Keratinocyte (primary cell): ENCODE measurements around the gene TPMT. TPM values are rescaled to one million over a fixed set of nuclear protein-coding genes. Genes with fewer than 3 reads are reported as not detected.

ENCODE experiments used
- DNase-seq: peaks from one replicate; pipeline ENCODE4 v3.0.0-alpha.2; 2011; ENCODE audit warnings: low read depth, missing footprints, low spot score
- FAIRE-seq: peaks from 2 replicates; lab custom pipeline; 2011; peaks lifted over from hg19 to GRCh38; lab: Jason Lieb, UNC
- H2AFZ ChIP-seq: 2 replicates; pipeline ENCODE4 v1.6.0; 2012; ENCODE audit warnings: low read length, control low read depth, inconsistent platforms; ENCODE audit not compliant: control insufficient read depth
- H3K27ac ChIP-seq: 2 replicates; pipeline ENCODE4 v1.5.1; 2011; ENCODE audit warnings: low read length; ENCODE audit not compliant: control insufficient read depth, insufficient read depth
- H3K27me3 ChIP-seq: 3 replicates; pipeline ENCODE4 v1.6.0; 2011; ENCODE audit warnings: low read length; ENCODE audit not compliant: control insufficient read depth, insufficient read depth; ENCODE audit errors: extremely low read depth
- H3K36me3 ChIP-seq, 2 experiments: 2 replicates in 1 of 2; 3 replicates in 1 of 2; pipeline ENCODE4 v1.5.1; 2011; ENCODE audit warnings: low read length in 2 of 2, mild to moderate bottlenecking in 1 of 2; ENCODE audit not compliant: control insufficient read depth in 2 of 2, insufficient read depth in 2 of 2; ENCODE audit errors: extremely low read depth in 1 of 2
- H3K4me1 ChIP-seq: 3 replicates; pipeline ENCODE4 v1.5.1; 2011; ENCODE audit warnings: low read length; ENCODE audit not compliant: control insufficient read depth, insufficient read depth; ENCODE audit errors: extremely low read depth
- H3K4me2 ChIP-seq: 3 replicates; pipeline ENCODE4 v1.6.0; 2011; ENCODE audit warnings: low read depth, low read length; ENCODE audit not compliant: control insufficient read depth, insufficient read depth; ENCODE audit errors: extremely low read depth
- H3K4me3 ChIP-seq, 3 experiments: fragments of 200-600 bp in 1 of 3; sonication (generic) in 1 of 3; 2 replicates in 2 of 3; 3 replicates in 1 of 3; pipeline ENCODE4 v1.5.1; 2011 to 2016; ENCODE audit warnings: low read length in 3 of 3, mild to moderate bottlenecking in 3 of 3, control low read depth in 2 of 3, inconsistent platforms in 1 of 3, low read depth in 1 of 3, mixed read lengths in 1 of 3, mixed run types in 1 of 3, moderate library complexity in 1 of 3; ENCODE audit not compliant: control insufficient read depth in 2 of 3, insufficient read depth in 2 of 3; ENCODE audit errors: extremely low read depth in 1 of 3
- H3K79me2 ChIP-seq: 2 replicates; pipeline ENCODE4 v1.6.0; 2012; ENCODE audit warnings: low read length; ENCODE audit not compliant: control insufficient read depth, insufficient read depth
- H3K9ac ChIP-seq: 3 replicates; pipeline ENCODE4 v1.6.0; 2011; ENCODE audit warnings: low read length; ENCODE audit not compliant: control insufficient read depth, insufficient read depth; ENCODE audit errors: extremely low read depth
- H3K9me1 ChIP-seq: 3 replicates; pipeline ENCODE4 v1.6.0; 2011; ENCODE audit warnings: low read length; ENCODE audit not compliant: control insufficient read depth, insufficient read depth; ENCODE audit errors: extremely low read depth
- H3K9me3 ChIP-seq: 2 replicates; pipeline ENCODE4 v1.5.1; 2012; ENCODE audit warnings: low read depth, low read length; ENCODE audit not compliant: control insufficient read depth
- H4K20me1 ChIP-seq: 3 replicates; pipeline ENCODE4 v1.6.0; 2011; ENCODE audit warnings: low read length; ENCODE audit not compliant: control insufficient read depth, insufficient read depth; ENCODE audit errors: extremely low read depth
- CTCF ChIP-seq, 3 experiments: IDR thresholded peaks in 1 of 3; conservative IDR thresholded peaks in 1 of 3; optimal IDR thresholded peaks in 1 of 3; 2 replicates in 2 of 3; 3 replicates in 1 of 3; pipeline versions ENCODE3 to v1.5.1; 2011; ENCODE audit warnings: low read length in 3 of 3, mild to moderate bottlenecking in 3 of 3, moderate library complexity in 2 of 3, control low read depth in 1 of 3, inconsistent platforms in 1 of 3; ENCODE audit not compliant: insufficient read depth in 2 of 3; ENCODE audit errors: extremely low read depth in 1 of 3
- EZH2 ChIP-seq: IDR thresholded peaks from one replicate; pipeline ENCODE4 v1.6.1; 2012; ENCODE audit warnings: inconsistent platforms, mild to moderate bottlenecking, low read length, moderate library complexity
- dilution Hi-C: fragments of 300-500 bp; cut with MboI; formaldehyde crosslinking; loops from one replicate; pipeline ENCODE4 v1.7.0; 2020; ENCODE audit warnings: low sequenced_read_pairs; ENCODE audit not compliant: extremely low pct_ligation_motif_present
- polyA plus RNA-seq, 5 experiments: library from polyadenylated mRNA; depleted of rRNA in 3 of 5; stranded (reverse) in 3 of 5; stranded (forward) in 1 of 5; unstranded in 1 of 5; fragments of >200 nt; gene quantifications; 1 replicate in 1 of 5; 2 replicates in 3 of 5; 3 replicates in 1 of 5; pipeline versions ENCODE4 v1.2.1 to v1.2.3, GENCODE V29; 2011 to 2012; ENCODE audit warnings: missing spikeins in 2 of 5, low read depth in 1 of 5, low replicate concordance in 1 of 5

TPMT gene
- polyA plus RNA-seq, 1 donor (not counting 4 experiments of a cell fraction or from before 2014, with no cell fraction given), result 38.6 TPM

GRCh38 chr6:18099511-18099910, 55.4 kb downstream of the TPMT start:
- Histone ChIP-seq H3K27me3 (no peaks in the 10 kb centered on the region), H3K36me3 (no peaks in the 10 kb centered on the region), H3K79me2 (no peaks in the 10 kb centered on the region), H3K27ac (no peak overlapping the region), H2AFZ (no peak overlapping the region), H3K9me1 (no peaks in the 10 kb centered on the region), H3K9me3 (no peaks in the 10 kb centered on the region), H3K4me2 (no peak overlapping the region), H4K20me1 (no peaks in the 10 kb centered on the region), H3K9ac (no peak overlapping the region), H3K4me1 (no peaks in the 10 kb centered on the region), H3K4me3 (no peak overlapping the region)
- DNase-seq (no peak), FAIRE-seq (no peak)
- TF ChIP-seq EZH2 (no peak), CTCF (optimal IDR thresholded peaks at IDR 0.05 in 1 of 3, IDR thresholded peaks at IDR 0.05 in 1 of 3, conservative IDR thresholded peaks at IDR 0.05 in 1 of 3; ENCODE audit: extremely low read depth in 1 of 3, insufficient read depth in 2 of 3, low read length in 3 of 3) (no peak)
- dilution Hi-C loops, result no loop called here

GRCh38 chr6:18096423-18096822, 58.5 kb downstream of the TPMT start:
- DNase-seq (no peak), FAIRE-seq (no peak)
- H3K79me2 ChIP-seq, result no peaks in the 10 kb centered on the region
- dilution Hi-C loops, result no loop called here
- H3K9ac ChIP-seq, result no peak overlapping the region
- H3K9me3 ChIP-seq, result no peaks in the 10 kb centered on the region
- TF ChIP-seq CTCF (optimal IDR thresholded peaks at IDR 0.05 in 1 of 3, IDR thresholded peaks at IDR 0.05 in 1 of 3, conservative IDR thresholded peaks at IDR 0.05 in 1 of 3; ENCODE audit: extremely low read depth in 1 of 3, insufficient read depth in 2 of 3, low read length in 3 of 3), result no peak
- no peak for TF ChIP-seq EZH2
- H3K27ac ChIP-seq, result no peak overlapping the region
- H2AFZ ChIP-seq, result no peak overlapping the region
- no peak overlapping the region for H3K4me3 ChIP-seq
- H3K36me3 ChIP-seq, result no peaks in the 10 kb centered on the region
- H3K4me2 ChIP-seq, result no peak overlapping the region
- no peaks in the 10 kb centered on the region for H3K27me3 ChIP-seq
- no peaks in the 10 kb centered on the region for H3K4me1 ChIP-seq
- no peaks in the 10 kb centered on the region for H4K20me1 ChIP-seq
- H3K9me1 ChIP-seq, result no peaks in the 10 kb centered on the region
